Activated CD4-positive, alpha-beta memory T cell treated with anti-CD3 and anti-CD28 coated beads for 36 hours (primary cell): ENCODE measurements around the gene SCARB1. TPM values are rescaled to one million over a fixed set of nuclear protein-coding genes. Genes with fewer than 3 reads are reported as not detected.
"Not testable (repeated sequence)": the region's sequence is repeated elsewhere in the genome, so short reads cannot be mapped to it uniquely, and the experiment has no call there.

ENCODE experiments used
- CTCF ChIA-PET: fragments of 350-600 bp; sonication (Branson Sonifier 250); formaldehyde crosslinking; loops from one replicate; lab custom pipeline; 2021; ENCODE audit warnings: antibody characterized with exemption, inconsistent platforms; lab: Charles Lee
- POLR2A ChIA-PET: fragments of 350-600 bp; sonication (Branson Sonifier 250); formaldehyde crosslinking; loops from one replicate; lab custom pipeline; 2021; ENCODE audit warnings: antibody characterized with exemption; lab: Charles Lee
- DNase-seq: peaks from one replicate; pipeline ENCODE4 v3.0.0-alpha.2; 2020
- H3K27ac Mint-ChIP-seq: one replicate; pipeline ENCODE4 v1.8.0; 2021; ENCODE audit warnings: mixed read lengths
- H3K27me3 Mint-ChIP-seq: one replicate; pipeline ENCODE4 v1.8.0; 2021; ENCODE audit warnings: mixed read lengths
- H3K36me3 Mint-ChIP-seq: one replicate; pipeline ENCODE4 v1.8.0; 2021; ENCODE audit warnings: mixed read lengths
- H3K4me1 Mint-ChIP-seq: one replicate; pipeline ENCODE4 v1.8.0; 2021; ENCODE audit warnings: low read depth, mixed read lengths
- H3K4me3 Mint-ChIP-seq: one replicate; pipeline ENCODE4 v1.8.0; 2021; ENCODE audit warnings: mild to moderate bottlenecking, mixed read lengths
- H3K9me3 Mint-ChIP-seq: one replicate; pipeline ENCODE4 v1.8.0; 2021; ENCODE audit warnings: mixed read lengths
- intact Hi-C: fragments of 100-400 bp; cut with micrococcal nuclease; formaldehyde crosslinking; loops from one replicate; pipeline ENCODE4 v1.15.1; 2023
- total RNA-seq, 2 experiments: library from RNA; stranded (reverse); gene quantifications; one replicate each; pipeline ENCODE4 v1.2.3, GENCODE V29; 2021

SCARB1 gene
- total RNA-seq, 2 experiments from 2014 or later: 11.4 to 12.8 TPM

DNA sequence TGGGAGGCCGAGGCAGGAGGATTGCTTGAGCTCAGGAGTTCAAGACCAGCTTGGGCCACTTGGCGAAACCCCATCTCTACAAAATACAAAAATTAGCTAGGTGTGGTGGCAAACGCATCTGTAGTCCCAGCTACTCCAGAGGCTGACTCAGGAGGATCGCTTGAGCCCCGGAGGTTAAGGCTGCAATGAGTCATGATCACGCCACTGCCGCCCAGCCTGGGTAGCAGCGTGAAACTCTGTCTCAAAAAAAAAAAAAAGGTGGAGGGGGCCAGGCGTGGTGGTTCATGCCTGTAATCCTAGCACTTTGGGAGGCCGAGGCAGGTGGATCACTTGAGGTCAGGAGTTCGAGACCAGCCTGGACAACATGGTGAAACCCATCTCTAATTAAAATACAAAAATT lies 16.7 kb upstream of the SCARB1 start:
- CTCF ChIA-PET, intact Hi-C loops, H3K27me3 Mint-ChIP-seq, H3K27ac Mint-ChIP-seq, H3K4me3 Mint-ChIP-seq, H3K9me3 Mint-ChIP-seq, H3K4me1 Mint-ChIP-seq, H3K36me3 Mint-ChIP-seq: not testable (repeated sequence)
- DNase-seq: peak; percentile 16
- POLR2A ChIA-PET: interaction anchor here (1.1 kb wide), 1 partner anchor 31 kb away, joined by 3 read pairs; no protein-coding TSS in a partner anchor

DNA sequence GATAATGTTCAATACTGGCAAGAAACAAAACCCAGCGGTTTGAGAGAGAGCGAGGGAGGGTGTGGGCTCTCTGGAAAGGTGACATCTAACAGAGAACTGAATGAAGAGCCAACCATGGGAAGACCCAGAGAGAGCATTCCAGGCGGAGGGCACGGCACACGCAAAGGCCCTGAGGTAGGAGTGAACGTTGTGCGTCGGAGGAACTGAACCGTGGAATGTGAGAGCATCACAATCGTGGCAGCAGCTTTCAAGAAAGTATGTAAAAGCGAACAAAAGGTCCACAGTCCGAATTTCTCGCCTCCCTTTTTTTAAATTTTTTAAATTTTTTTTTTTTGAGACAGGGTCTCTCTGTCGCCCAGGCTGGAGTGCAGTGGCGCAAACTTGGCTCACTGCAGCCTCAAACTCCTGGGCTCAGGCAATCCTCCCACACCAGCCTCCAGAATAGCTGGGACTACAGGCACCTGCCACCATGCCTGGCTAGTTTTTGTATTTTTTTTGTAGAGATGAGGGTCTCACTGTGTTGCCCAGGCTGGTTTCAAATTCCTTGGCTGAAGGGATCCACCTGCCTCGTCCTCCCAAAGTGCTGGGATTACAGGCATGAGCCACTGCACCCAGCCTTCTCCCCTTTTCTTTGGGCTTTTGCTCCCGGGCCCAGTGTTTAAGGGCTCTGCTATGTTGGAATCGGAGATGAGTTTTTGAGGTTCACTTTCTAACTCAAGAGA lies 15.3 kb upstream of the SCARB1 start:
- no peak overlapping the region for H3K4me3 Mint-ChIP-seq
- intact Hi-C loops: no loop called here
- DNase-seq: no peak
- no peaks in the 10 kb centered on the region for H3K36me3 Mint-ChIP-seq
- ChIA-PET POLR2A (no interaction called here), CTCF (interaction anchor here (0.7 kb wide), 1 partner anchor 357 kb away, joined by 5 read pairs; no protein-coding TSS in a partner anchor)
- H3K4me1 Mint-ChIP-seq: peaks cover 8% of the 10 kb centered on the region
- no peaks in the 10 kb centered on the region for H3K9me3 Mint-ChIP-seq
- no peak overlapping the region for H3K27ac Mint-ChIP-seq
- no peaks in the 10 kb centered on the region for H3K27me3 Mint-ChIP-seq

DNA sequence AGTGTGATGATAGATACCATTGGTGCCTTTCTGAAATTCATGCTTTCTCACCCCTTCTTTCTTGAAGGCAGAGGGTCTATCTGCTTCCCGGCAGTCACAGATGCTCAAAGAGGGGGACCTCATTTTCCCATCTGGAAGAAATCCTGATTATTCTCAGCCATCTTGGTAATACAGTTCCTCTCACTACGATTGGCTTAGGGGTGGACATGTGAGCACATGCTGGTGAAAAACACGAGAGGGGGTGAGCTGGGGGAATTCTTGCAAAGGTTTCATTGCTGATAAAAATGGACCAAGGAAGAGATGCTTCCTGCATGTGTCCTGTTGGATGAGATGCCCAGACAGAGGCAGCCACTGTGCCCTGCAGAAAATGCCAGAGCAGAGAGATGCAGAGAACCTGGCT lies 13.8 kb upstream of the SCARB1 start:
- Mint-ChIP-seq H3K27ac (no peak overlapping the region), H3K4me3 (no peak overlapping the region), H3K9me3 (no peaks in the 10 kb centered on the region), H3K27me3 (no peaks in the 10 kb centered on the region), H3K36me3 (no peaks in the 10 kb centered on the region), H3K4me1 (peaks cover 8% of the 10 kb centered on the region)
- intact Hi-C loops: no loop called here
- CTCF ChIA-PET: no interaction called here
- POLR2A ChIA-PET: no interaction called here
- no peak for DNase-seq

DNA sequence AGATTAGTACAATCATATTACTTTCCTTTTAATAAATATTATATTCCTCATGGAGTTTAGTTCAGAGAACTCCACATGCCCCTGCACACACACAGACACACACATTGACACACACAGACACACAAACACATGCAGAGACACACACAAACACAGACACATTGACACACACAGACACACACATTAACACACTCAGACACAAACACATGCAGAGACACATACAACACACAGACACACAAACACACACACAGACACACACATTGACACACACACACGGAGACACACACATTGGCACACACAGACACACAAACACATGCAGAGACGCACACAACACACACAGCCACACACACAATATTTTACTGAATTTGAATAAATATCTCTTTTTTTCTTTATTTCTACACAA lies 12.5 kb upstream of the SCARB1 start:
- intact Hi-C loops: no loop called here
- DNase-seq: no peak
- Mint-ChIP-seq H3K4me1 (peaks cover 4% of the 10 kb centered on the region), H3K27me3 (no peaks in the 10 kb centered on the region), H3K9me3 (no peaks in the 10 kb centered on the region), H3K27ac (no peak overlapping the region), H3K36me3 (no peaks in the 10 kb centered on the region), H3K4me3 (no peak overlapping the region)
- ChIA-PET CTCF (no interaction called here), POLR2A (no interaction called here)

DNA sequence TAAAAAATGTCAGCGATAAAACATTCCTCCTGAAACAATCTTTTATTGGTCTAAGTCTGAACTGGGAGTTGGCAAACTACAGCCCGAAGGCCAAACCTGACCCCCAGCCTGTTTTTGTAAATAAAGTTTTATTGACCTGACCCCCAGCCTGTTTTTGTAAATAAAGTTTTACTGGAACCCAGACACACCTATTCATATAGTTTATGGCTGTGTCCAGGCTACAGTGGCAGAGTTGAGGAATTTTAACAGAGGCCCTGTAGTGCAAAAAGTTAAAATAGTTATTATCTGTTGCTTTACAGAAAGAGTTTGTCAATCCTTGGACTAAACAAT lies 12.1 kb upstream of the SCARB1 start:
- Mint-ChIP-seq H3K36me3 (no peaks in the 10 kb centered on the region), H3K4me3 (no peak overlapping the region), H3K4me1 (no peaks in the 10 kb centered on the region), H3K9me3 (no peaks in the 10 kb centered on the region), H3K27me3 (no peaks in the 10 kb centered on the region), H3K27ac (no peak overlapping the region)
- intact Hi-C loops: no loop called here
- DNase-seq: no peak
- POLR2A ChIA-PET: no interaction called here
- CTCF ChIA-PET: no interaction called here

DNA sequence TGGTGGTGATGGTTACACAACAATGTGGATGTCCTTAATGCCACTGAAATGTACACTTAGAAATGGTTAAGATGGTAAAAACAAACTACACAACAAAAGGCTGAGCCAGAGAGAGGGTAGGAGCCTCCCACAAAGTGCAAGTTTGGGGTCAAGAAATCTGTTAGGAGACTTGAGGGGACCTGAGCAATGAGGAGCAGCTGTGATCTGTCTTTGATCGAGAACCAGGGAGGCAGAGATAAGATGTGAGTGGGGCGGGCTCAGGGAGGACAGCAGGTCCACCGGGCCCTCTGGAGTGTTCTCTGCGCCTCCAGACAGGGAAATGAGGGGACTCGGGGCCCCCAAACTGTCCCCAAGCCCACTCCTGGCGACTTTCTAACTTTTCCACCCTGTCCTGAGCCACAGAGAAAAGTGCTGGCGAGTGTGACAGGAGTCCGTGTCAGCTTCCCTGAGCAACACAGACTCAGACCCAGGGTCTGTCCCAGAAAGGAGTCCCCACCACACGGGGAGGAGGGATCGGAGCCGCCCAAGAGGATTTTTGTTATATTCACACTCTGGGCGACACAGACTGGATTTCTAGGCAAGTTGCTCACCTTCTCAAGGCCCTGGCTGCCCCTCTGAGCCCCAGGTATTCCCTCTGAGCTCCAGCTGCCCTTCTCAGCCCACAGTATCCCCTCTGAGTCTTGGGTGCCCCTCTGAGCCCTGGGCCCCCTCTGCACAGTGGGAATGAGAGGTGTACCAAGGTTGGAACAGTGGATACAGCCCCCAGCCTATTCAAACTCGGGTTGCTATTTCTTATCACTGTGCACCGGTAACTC lies 11.5 kb upstream of the SCARB1 start:
- POLR2A ChIA-PET: no interaction called here
- Mint-ChIP-seq H3K36me3 (no peaks in the 10 kb centered on the region), H3K27ac (no peak overlapping the region), H3K9me3 (no peaks in the 10 kb centered on the region), H3K27me3 (no peaks in the 10 kb centered on the region), H3K4me1 (no peaks in the 10 kb centered on the region), H3K4me3 (no peak overlapping the region)
- CTCF ChIA-PET: no interaction called here
- no peak for DNase-seq
- intact Hi-C loops: no loop called here

DNA sequence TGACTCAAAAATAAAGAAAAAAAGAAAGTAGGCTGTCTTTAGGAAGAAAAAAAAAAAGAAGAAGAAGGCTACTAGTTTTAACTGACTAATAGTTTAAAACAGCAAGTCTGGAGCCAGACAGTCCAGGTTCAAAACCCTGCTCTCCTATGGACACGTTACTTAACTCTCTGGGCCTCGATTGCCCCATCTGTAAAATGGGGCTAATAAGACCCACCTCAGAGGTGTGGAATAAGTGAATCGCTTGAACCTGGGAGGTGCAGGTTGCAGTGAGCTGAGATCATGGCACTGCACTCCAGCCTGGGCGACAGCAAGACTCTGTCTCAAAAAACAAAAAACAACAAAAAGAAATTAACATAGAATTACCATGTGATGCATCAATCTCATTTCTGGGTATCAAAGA lies 10.5 kb upstream of the SCARB1 start:
- no peak overlapping the region for H3K4me3 Mint-ChIP-seq
- no peaks in the 10 kb centered on the region for H3K9me3 Mint-ChIP-seq
- ChIA-PET POLR2A (no interaction called here), CTCF (no interaction called here)
- DNase-seq: no peak
- no peaks in the 10 kb centered on the region for H3K4me1 Mint-ChIP-seq
- H3K27me3 Mint-ChIP-seq: peaks cover 2% of the 10 kb centered on the region
- intact Hi-C loops: no loop called here
- H3K27ac Mint-ChIP-seq: no peak overlapping the region
- no peaks in the 10 kb centered on the region for H3K36me3 Mint-ChIP-seq

DNA sequence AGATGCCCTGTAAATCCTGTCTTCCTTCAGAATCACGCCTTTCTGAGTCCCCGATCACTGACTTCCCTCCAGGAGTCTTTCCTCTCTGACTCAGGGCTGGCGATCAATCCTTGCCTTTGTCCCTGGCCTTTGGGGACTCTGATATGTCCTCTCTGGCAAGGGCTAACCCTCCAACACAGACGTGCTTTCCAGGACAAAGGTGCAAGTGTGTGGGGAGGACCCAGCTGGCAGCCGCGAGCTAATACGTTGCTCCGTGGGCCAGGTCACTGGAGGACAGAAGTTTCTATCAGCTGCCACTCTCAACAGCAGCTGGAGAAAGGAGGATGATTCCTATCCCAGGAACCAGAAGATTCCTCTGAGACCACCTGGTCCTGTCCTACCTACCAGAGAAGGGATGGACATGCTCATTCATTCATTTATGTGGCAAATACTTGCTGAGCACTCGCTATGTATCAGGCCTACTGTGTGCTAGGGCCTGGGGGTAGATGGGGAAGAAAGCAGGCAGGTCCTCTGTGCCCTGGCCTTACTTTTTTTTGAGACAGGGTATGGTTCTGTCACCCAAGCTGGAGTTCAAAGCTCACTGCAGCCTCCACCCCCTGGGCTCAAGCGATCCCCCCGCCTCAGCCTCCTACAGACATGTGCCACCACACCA lies 8.5 kb upstream of the SCARB1 start:
- POLR2A ChIA-PET: interaction anchor here (0.6 kb wide), 1 partner anchor 41 kb away, joined by 3 read pairs; no protein-coding TSS in a partner anchor
- intact Hi-C loops: no loop called here
- Mint-ChIP-seq H3K27me3 (peaks cover 6% of the 10 kb centered on the region), H3K36me3 (no peaks in the 10 kb centered on the region), H3K27ac (no peak overlapping the region), H3K4me1 (no peaks in the 10 kb centered on the region), H3K4me3 (no peak overlapping the region), H3K9me3 (no peaks in the 10 kb centered on the region)
- no peak for DNase-seq
- CTCF ChIA-PET: interaction anchor here (1.5 kb wide), 1 partner anchor 34 kb away, joined by 4 read pairs; no protein-coding TSS in a partner anchor

DNA sequence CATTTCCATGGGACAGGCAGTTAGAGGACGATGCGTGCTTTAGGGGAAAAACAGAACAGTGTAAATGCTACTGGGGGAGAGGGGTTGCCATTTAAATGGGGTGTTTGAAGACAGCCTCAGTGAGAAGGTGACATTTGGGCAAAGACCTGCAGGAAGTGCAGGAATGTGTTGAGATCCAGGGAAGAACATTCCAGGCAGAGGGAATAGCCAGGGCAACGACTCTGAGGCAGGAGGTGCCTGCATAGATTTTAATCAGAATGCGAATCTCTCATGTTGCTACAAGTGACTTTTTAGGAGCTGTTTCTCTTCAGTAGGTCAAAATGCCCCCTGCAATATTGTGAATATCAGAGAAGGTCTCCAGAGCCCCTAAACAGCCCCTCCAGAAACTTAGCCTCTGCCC lies 7.6 kb upstream of the SCARB1 start:
- Mint-ChIP-seq H3K27me3 (peaks cover 6% of the 10 kb centered on the region), H3K4me3 (no peak overlapping the region), H3K9me3 (no peaks in the 10 kb centered on the region), H3K27ac (no peak overlapping the region), H3K36me3 (no peaks in the 10 kb centered on the region), H3K4me1 (no peaks in the 10 kb centered on the region)
- intact Hi-C loops: no loop called here
- CTCF ChIA-PET: no interaction called here
- DNase-seq: no peak
- POLR2A ChIA-PET: no interaction called here

DNA sequence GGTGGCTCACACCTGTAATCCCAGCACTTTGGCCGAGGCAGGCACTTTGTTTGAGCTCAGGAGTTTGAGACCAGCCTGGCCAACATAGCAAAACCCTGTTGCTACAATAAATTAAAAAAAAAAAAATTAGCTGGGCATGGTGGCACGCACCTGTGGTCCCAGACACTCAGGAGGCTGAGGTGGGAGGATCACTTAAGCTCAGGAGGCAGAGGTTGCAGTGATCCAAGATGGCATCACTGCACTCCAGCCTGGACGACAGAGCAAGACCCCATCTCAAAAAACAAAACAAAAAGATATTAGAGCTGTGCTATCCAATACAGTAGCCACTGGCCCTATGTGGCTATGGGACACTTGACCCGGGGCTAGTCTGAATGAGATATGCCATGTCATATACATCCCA lies 6.9 kb upstream of the SCARB1 start:
- Mint-ChIP-seq H3K27me3 (peaks cover 6% of the 10 kb centered on the region), H3K4me3 (no peak overlapping the region), H3K36me3 (no peaks in the 10 kb centered on the region), H3K4me1 (no peaks in the 10 kb centered on the region), H3K9me3 (no peaks in the 10 kb centered on the region), H3K27ac (no peak overlapping the region)
- DNase-seq: no peak
- CTCF ChIA-PET: interaction anchor here (0.8 kb wide), 1 partner anchor 34 kb away, joined by 3 read pairs; no protein-coding TSS in a partner anchor
- intact Hi-C loops: no loop called here
- POLR2A ChIA-PET: interaction anchor here (0.6 kb wide), 1 partner anchor 16 kb away, joined by 3 read pairs; no protein-coding TSS in a partner anchor

DNA sequence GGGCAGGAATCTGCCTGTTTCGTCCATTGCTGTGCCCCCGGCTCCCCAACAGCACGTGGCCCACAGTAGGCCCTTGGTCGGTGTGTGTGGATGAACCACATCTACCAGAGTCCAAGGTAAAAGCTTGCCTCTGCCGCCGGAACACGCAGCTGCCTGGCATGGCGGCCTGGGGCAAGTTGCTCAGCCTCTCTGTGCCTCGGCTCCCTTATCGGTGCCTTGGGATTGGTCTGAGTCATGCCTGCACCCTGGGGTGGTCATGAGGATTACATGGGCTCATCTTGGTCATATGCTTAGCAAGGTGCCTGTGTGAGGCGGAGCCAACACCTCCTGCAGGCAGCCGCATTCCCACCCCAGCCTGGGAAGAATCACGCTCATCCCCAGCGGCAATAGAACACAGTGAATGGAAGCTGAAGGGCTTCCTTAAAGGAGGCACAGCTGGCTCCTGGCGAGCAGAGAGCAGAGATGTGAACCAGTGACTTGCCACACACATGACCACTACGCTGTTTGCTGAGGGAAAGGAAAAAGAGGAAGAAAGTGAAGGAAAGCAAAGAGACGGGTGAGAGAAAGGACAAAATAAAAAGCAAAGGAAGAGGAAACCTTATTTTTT lies 5.5 kb upstream of the SCARB1 start:
- H3K27ac Mint-ChIP-seq: no peak overlapping the region
- CTCF ChIA-PET: no interaction called here
- POLR2A ChIA-PET: no interaction called here

More for the DNA sequence above, 5.5 kb upstream of the SCARB1 start:
- intact Hi-C loops: no loop called here
- Mint-ChIP-seq H3K27me3 (peaks cover 6% of the 10 kb centered on the region), H3K4me3 (no peak overlapping the region), H3K9me3 (no peaks in the 10 kb centered on the region), H3K4me1 (peaks cover 2% of the 10 kb centered on the region), H3K36me3 (no peaks in the 10 kb centered on the region)
- no peak for DNase-seq
